GM21717 (cell line): Measurements from ENCODE around the gene MDH2.
"Not testable (repeated sequence)": the region's sequence is repeated elsewhere in the genome, so short reads cannot be mapped to it uniquely, and the experiment has no call there.

Experiments used
- ATAC-seq: cut with Tn5 transposase; IDR thresholded peaks from one replicate; pipeline ENCODE4 v1.9.1; 2021; ENCODE audit warnings: mild to moderate bottlenecking, moderate library complexity; ENCODE audit not compliant: unreplicated experiment

MDH2 gene

GRCh38 chr7:76044375-76044865, 3.5 kb upstream of the MDH2 start:
- no peak for ATAC-seq

- ATAC-seq, result no peak
Measured at GRCh38 chr7:76047305-76047810, 548 bp upstream of the MDH2 start.

DNA sequence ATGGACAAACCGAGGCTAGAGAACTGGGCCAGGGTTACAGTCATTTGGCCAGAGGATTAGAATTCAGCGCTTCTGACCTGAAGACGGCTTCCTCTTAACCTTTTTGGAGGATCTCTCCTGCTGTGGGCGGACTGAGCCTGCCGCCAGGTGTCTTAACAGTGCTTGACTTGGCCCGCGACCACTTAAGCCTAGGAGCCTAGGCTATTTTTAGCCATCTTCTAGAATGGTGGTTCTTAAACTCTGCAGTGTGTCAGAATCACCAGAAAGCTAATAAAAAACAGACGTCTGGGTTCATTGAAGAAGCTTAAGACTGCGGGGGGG, 722 bp downstream of the MDH2 start:
- peak; percentile 4 for ATAC-seq

DNA sequence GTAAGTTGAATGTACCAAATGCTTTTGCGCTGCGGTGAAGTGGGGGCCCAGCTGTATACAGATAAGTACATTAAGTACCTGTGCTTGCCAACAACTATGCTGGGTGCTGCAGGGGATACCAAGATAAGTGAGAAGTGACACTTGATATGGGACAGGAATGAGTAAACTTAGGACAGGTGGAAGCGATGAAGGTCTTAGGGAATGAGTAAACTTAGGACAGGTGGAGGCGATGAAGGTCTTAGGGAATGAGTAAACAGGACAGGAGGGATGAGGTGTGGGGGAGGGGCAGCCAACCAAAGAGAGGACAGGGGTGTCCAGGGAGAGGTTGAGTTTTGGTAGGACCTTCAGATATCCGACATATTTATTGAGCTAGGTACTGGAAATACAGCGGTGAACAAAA, 1.4 kb downstream of the MDH2 start:
- no peak for ATAC-seq

DNA sequence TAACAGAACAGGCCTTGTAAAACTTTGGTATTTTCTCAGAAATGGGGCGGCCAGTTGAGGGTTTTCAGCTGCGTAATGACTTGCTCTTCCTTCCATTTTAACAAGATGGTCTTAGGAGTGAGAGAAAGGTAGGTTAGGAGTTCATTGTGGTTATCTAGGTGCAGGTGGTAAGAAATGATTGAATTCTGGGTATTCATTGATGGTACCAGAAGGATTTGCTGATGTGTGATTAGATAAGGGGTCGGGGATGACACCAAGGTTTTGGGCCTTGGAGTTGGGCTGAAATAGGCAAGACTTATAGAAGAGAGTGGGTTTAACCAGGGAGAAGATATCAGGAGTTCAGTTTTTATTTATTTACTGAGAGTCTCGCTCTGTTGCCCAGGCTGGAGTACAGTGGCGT, 2.6 kb downstream of the MDH2 start:
- ATAC-seq, result no peak

- ATAC-seq, result no peak
Measured at GRCh38 chr7:76051840-76052239, 3.9 kb downstream of the MDH2 start.

DNA sequence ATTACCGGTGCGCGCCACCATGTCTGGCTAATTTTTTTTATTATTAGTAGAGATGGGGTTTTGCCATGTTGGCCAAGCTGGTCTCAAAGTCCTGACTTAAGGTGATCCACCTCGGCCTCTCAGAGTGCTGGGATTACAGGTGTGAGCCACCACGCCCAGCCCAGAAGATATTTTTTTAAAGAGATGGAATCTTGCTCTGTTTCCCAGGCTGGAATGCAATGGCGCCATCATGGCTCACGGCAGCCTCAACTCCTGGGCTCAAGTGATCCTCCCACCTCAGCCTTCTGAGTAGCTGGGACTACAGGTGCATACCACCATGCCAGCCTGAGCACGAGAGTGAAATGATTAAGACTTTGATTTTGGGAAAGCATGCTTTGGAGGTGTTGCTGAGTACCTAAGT, 4.8 kb downstream of the MDH2 start:
- ATAC-seq, result not testable (repeated sequence)

GRCh38 chr7:76053461-76053860, 5.6 kb downstream of the MDH2 start:
- ATAC-seq, result no peak

GRCh38 chr7:76054123-76055120, 6.5 kb downstream of the MDH2 start:
- ATAC-seq, result no peak

DNA sequence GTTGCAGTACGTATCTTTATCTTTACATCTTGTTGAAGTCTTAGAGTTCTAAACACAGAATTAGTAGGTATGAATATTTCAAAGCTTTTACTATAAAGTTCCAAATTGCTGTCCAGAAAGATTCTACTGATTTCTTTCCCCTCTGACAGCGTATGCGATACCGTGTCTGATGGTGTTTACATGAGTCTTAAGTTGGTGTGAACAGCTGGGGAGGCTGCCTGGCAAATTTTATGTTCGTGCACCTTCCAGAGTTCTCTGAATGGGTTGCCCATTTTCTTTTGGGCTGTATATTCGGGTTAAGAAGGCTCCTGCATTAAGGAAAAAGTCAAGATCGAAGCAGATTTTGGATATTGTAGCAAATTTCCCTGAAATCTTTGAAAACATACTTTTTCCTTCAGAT, 8.3 kb downstream of the MDH2 start:
- no peak for ATAC-seq

DNA sequence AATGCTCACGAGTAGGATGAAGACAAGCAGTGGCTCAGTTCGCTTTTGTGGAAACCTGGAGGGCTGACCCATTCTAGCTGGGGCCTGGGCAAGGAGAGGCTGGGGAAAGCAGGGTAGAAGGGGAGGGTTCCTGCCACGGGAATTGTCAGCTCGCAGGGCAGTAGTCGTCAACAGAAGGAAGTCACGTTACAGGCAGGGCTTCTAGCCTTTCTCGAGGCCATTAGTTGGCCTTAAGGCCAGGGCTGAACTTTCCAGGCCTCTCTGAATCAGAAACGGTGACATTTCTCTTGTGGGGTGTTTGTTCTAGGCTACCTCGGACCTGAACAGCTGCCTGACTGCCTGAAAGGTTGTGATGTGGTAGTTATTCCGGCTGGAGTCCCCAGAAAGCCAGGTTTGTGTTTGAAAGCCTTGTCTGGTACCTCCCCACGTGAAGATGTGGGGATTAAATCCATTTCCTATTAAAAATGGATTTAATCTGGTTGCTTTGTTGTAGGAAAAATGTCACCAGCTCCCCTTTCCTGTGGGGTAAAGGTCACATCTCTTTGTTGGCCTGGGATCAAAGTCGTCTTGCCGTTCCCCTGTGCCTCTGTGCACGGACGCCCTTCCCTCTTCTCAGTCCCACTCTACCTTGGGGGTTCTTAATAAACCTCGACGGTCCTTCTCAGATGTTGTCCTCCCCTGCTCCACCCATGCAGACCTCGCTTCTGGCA, 9.4 kb downstream of the MDH2 start:
- ATAC-seq, result no peak

GRCh38 chr7:76057813-76058145, 9.9 kb downstream of the MDH2 start:
- ATAC-seq, result no peak

DNA sequence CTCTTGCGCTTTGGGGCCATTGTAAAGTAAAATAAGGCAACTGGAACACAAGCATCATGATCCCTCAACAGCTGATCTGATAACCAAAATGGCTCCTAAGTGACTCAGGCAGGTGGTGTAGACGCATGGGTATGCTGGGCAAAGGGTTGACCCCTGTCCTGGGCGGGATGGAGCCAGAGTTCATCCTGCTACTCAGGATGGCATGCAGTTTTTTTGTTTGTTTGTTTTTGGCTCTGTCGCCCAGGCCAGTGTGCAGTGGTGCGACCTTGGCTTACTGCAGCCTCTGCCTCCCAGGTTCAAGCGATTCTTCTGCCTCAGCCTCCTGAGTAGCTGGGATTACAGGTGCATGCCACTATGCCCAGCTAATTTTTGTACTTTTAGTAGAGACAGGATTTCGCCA, 10.8 kb downstream of the MDH2 start:
- ATAC-seq, result not testable (repeated sequence)

DNA sequence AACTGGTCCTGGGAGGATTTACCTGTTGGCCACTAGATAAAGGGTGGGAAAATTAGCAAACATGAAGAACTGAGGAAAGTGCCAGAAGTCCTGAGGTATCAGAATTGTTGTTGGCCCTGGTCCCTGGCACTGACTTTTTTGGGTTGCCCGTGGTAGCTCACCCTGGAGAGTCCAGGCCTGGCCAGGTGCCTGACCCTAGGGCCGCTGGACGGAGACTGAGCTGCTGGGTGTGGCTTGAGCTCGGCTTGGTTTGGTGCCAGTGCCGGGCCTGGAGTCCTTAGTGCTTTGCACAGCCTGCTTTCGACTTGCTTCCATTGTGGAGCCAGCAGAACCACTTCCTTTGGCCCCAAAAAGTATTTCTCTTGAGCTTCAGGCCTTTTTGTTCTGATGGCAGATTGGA, 12.9 kb downstream of the MDH2 start:
- ATAC-seq, result no peak

DNA sequence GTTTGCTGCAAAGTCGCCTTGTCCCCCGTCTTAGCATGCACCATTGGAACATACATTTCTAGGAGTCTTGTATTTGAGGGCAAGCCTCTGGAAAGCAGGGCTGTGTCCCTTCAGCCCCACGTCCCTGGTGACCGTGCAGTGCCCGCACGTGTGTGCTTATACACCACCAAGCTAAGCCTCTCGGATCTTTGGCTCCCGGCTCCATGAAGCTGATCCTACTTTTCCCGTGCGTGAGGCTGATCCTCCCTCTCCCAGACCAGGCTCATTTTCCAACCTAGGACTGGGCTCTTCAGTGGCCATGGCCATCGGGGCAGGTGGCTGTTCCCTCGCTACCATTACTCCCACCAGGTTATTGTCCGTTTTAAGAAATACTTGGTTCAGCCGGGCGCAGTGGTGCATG, 14.3 kb downstream of the MDH2 start:
- ATAC-seq, result no peak

DNA sequence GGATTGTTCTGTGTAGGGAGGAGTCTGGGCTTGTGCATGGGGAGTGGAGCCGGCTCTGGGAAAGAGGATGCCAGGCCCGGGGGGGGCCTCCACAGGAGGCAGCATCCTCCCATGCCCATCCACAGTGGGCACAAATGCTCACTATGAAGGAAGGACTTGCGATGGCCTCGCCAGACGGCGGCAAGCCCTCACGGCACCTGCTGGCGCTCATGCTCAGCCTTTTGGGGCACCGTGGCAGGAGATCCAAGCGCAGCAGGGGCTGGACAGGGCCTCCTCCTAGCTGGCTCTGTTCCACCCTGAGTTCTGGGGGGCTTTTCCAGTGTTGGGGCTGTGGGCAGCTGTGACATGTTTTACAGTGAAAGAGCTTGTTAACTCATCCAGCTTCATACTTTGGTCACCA, 15.2 kb downstream of the MDH2 start:
- no peak for ATAC-seq

GRCh38 chr7:76063525-76063924, 15.6 kb downstream of the MDH2 start:
- ATAC-seq, result no peak

DNA sequence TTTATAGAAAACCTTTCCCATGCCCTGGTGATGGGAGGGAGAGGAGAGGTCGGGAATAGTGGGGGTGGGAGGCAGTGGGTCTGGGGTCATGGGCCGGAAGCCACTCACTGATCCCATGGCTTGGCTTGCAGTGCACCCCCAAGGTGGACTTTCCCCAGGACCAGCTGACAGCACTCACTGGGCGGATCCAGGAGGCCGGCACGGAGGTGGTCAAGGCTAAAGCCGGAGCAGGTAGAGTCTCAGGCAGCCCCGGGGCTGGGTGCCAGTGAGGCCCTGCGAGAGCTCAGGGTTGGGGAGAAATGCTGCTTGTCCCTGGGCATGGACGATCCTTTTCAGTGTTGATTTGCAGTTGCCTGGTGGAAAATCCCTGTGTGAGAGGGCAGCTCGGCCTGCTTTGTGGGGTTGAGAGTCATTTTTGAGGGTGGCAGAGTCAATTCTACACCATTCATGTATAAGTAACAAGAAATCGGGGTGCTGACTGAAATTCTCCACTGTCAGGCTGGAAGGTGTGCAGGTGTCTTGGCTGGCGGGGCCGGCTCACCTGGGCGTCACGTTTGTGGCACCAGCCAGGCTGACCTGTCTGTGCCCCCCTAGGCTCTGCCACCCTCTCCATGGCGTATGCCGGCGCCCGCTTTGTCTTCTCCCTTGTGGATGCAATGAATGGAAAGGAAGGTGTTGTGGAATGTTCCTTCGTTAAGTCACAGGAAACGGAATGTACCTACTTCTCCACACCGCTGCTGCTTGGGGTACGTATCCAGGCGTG, 16.5 kb downstream of the MDH2 start:
- ATAC-seq, result no peak

GRCh38 chr7:76065016-76065612, 17.2 kb downstream of the MDH2 start:
- no peak for ATAC-seq

GRCh38 chr7:76066716-76067503, 19.0 kb downstream of the MDH2 start:
- ATAC-seq, result no peak
